Measurements from ENCODE around the gene YIPF4. TPM values are rescaled to one million over a fixed set of nuclear protein-coding genes. Genes with fewer than 3 reads are reported as not detected.
"Not testable (repeated sequence)": the region's sequence is repeated elsewhere in the genome, so short reads cannot be mapped to it uniquely, and the experiment has no call there.

YIPF4 gene
- total RNA-seq, 2 experiments from 2014 or later = 26.5 to 29.2 TPM

DNA sequence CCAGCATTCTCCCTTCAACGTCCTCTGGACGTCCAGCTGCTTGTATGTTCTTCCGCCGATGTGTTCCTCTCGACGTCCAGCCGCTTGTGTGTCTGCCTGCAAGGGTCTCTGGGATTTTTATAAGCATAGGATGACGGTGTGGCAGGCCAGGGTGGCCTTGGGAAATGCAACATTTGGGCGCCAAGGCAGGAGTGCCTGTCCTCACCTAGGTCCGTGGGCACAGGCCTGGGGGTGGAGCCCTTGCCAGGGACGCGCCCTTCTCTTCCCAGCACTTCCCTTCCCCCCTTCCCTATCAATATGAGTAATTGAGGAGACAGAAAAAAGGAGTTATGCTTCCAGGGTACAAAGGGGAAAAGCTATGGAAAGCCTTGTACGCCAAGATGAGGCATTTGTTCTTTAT lies 19.5 kb upstream of the YIPF4 start:
- ChIA-PET CTCF (no interaction called here), POLR2A (no interaction called here)
- peaks cover 1% of the 10 kb centered on the region for H3K27me3 Mint-ChIP-seq (ENCODE audit: low read depth)
- ATAC-seq (no peak), DNase-seq (no peak)
- no peaks in the 10 kb centered on the region for H3K36me3 Mint-ChIP-seq (ENCODE audit: low read depth)
- no peak overlapping the region for H3K27ac Mint-ChIP-seq
- no peaks in the 10 kb centered on the region for H3K4me1 Mint-ChIP-seq (ENCODE audit: low read depth)
- H3K9me3 Mint-ChIP-seq (ENCODE audit: insufficient read depth) = no peaks in the 10 kb centered on the region
- no peak overlapping the region for H3K4me3 Mint-ChIP-seq

DNA sequence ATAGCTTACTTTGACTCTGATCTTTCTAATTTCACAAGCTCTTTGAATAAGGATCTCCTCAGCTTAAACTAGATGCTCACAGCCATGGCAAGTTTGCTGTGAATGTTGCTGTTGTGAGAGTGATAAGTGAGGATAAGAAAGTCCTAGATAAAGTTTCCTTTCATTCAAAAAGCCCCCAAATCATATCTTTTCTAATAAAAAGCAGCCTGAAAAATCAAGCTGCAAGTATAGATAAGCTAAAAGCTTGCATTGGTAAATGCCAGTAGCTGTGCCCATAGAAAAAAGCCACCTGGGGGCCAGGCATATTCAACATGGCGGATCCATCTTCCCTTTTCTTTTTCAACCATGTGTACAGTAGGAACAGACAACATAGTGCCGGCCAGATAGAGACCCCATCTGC lies 17.3 kb upstream of the YIPF4 start:
- DNase-seq (no peak), ATAC-seq (no peak)
- H3K4me3 Mint-ChIP-seq = no peak overlapping the region
- H3K27ac Mint-ChIP-seq = no peak overlapping the region
- CTCF ChIA-PET = no interaction called here
- no peaks in the 10 kb centered on the region for H3K9me3 Mint-ChIP-seq (ENCODE audit: insufficient read depth)
- POLR2A ChIA-PET = no interaction called here
- no peaks in the 10 kb centered on the region for H3K36me3 Mint-ChIP-seq (ENCODE audit: low read depth)
- peaks cover 1% of the 10 kb centered on the region for H3K27me3 Mint-ChIP-seq (ENCODE audit: low read depth)
- peaks cover 1% of the 10 kb centered on the region for H3K4me1 Mint-ChIP-seq (ENCODE audit: low read depth)

DNA sequence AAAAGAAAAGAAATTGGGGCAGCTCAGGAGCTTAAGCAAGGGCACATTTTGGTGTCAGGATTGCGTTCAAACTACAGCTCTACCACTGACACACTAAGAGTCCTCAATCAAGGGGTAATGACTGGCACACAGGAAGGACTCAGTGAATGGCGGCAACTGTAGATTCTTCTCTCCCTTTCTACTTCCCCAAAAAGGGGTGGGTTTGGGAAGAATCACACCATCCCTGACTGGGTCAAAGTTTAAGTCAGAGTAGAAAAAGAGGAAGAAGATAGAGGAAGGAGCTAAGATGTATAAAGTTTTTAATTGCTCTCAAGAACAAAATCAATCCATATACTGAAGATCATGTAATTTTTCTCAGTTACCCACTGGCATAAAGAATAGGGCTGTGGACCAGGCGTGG lies 15.6 kb upstream of the YIPF4 start:
- no peak for DNase-seq
- Mint-ChIP-seq H3K27ac (no peak overlapping the region), H3K4me3 (no peak overlapping the region), H3K9me3 (ENCODE audit: insufficient read depth) (no peaks in the 10 kb centered on the region), H3K36me3 (ENCODE audit: low read depth) (no peaks in the 10 kb centered on the region), H3K27me3 (ENCODE audit: low read depth) (peaks cover 1% of the 10 kb centered on the region), H3K4me1 (ENCODE audit: low read depth) (peaks cover 1% of the 10 kb centered on the region)
- POLR2A ChIA-PET = no interaction called here
- ATAC-seq = no peak
- CTCF ChIA-PET = no interaction called here

DNA sequence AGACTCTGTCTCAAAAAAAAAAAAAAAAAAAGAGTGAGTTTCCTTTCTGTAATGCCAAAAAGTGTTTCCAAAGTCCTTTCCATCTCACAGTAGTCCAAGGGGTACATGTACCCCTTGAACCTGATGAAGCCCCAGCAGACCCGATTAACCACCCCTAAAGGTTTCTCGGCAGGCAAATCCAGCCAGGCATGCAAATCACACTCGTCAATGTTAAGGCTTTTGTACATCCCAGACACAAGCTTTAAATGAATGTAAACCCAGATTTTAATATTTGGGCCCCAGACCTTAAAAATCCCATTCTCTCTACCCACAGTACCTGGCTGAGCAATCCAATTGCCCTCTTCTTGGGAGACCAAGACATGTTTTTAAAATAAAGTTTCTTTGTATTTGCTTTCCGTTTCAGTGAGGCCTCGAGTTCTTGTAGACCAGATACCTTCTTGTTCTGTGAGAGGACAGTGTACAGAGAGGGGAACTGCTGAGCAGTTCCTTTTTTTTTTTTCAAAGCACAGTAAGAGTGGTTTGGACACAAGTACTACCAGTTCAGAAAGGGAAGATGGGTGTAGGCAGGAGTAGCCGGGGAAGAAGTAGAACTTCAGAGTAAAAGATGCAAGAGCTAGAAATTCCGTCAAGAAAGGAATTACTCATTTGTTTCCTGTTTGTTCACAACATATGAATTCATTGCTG lies 13.1 kb upstream of the YIPF4 start, which contains the start of gene NLRC4:
Gene NLRC4 (minus strand): TSS at position 465 of the 684 bp plus-strand sequence. CDS start 8,111 bp downstream, outside the sequence.
- Mint-ChIP-seq H3K27ac (no peak within 1 kb of the TSS), H3K4me3 (no peak within 1 kb of the TSS), H3K9me3 (ENCODE audit: insufficient read depth) (no peaks in the 10 kb centered on the region), H3K4me1 (ENCODE audit: low read depth) (peaks cover 1% of the 10 kb centered on the region), H3K36me3 (ENCODE audit: low read depth) (no peaks in the 10 kb centered on the region), H3K27me3 (ENCODE audit: low read depth) (peaks cover 1% of the 10 kb centered on the region)
- ChIA-PET CTCF (no interaction called here), POLR2A (interaction anchor here (0.7 kb wide), 1 partner anchor 54 kb away, joined by 3 read pairs; no protein-coding TSS in a partner anchor)
- DNase-seq = no peak
- no peak for ATAC-seq

DNA sequence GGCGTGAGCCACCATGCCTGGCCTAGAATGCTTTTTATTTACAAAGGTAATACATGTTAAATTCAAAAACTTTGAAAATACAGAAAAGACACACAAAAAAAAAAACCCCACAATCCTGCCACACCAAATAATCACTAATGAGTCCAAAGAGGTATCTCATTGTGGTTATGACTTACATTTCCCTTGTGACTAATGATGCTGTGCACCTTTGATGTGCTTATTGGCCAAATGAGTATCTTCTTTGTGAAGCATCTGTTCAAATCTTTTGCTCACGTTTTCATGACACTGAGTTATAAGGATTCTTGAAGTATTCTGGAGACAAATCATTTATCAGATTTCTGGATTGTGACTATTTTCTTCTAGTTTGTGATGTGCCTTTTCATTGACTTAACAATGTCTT lies 6.6 kb upstream of the YIPF4 start:
- no peak overlapping the region for H3K27ac Mint-ChIP-seq

DNA sequence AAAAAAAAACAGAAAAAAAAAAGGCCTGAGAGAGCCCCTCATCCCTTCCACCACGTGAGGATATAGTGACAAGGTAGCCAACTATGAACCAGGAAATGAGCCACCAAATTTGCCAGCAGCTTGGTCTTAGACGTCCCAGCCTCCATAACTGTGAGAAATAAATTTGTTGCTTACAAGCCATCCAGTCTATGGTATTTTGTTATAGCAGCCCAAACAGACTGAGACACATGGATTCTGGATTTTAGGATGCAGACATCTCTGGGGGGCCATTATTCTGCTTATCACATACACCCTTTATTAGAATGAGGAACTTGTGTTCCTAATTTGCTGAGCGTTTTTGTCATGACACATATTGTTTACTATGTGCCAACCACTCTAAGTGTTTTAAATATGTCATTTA lies 5.4 kb upstream of the YIPF4 start:
- Mint-ChIP-seq H3K4me1 (ENCODE audit: low read depth) (peaks cover 4% of the 10 kb centered on the region), H3K4me3 (no peak overlapping the region), H3K36me3 (ENCODE audit: low read depth) (no peaks in the 10 kb centered on the region), H3K27me3 (ENCODE audit: low read depth) (peaks cover 2% of the 10 kb centered on the region), H3K9me3 (ENCODE audit: insufficient read depth) (no peaks in the 10 kb centered on the region), H3K27ac (no peak overlapping the region)
- ChIA-PET POLR2A (no interaction called here), CTCF (no interaction called here)
- ATAC-seq (no peak), DNase-seq (no peak)

More for the DNA sequence above, 6.6 kb upstream of the YIPF4 start:
- DNase-seq = no peak
- Mint-ChIP-seq H3K27me3 (ENCODE audit: low read depth) (peaks cover 2% of the 10 kb centered on the region), H3K4me3 (no peak overlapping the region), H3K4me1 (ENCODE audit: low read depth) (no peaks in the 10 kb centered on the region), H3K9me3 (ENCODE audit: insufficient read depth) (no peaks in the 10 kb centered on the region), H3K36me3 (ENCODE audit: low read depth) (no peaks in the 10 kb centered on the region)
- no peak for ATAC-seq
- CTCF ChIA-PET = no interaction called here
- POLR2A ChIA-PET = no interaction called here

DNA sequence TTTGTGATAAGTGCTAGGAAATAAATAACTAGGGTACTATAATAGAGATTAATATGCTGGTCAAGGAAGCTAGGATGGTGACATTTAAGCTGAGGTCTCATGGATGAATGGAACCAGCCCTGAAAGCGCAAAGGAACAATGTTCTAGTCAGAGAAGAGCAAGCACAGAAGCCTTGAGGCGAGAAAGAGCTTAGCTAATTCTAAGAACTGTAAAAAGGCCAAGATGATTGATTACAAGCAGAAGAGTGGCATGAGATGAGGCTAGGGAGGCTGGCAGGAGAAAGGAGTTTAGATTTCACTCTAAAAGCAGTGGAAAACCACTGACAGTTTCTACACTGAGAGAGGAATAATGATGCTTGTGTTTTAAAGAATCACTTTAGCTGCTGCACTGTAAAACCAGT lies 3.4 kb upstream of the YIPF4 start:
- H3K27me3 Mint-ChIP-seq (ENCODE audit: low read depth) = peaks cover 2% of the 10 kb centered on the region
- no peaks in the 10 kb centered on the region for H3K36me3 Mint-ChIP-seq (ENCODE audit: low read depth)
- POLR2A ChIA-PET = interaction anchor here (1.0 kb wide), 1 partner anchor 82 kb away, joined by 3 read pairs; no protein-coding TSS in a partner anchor
- DNase-seq (no peak), ATAC-seq (no peak)
- no peak overlapping the region for H3K4me3 Mint-ChIP-seq
- CTCF ChIA-PET = no interaction called here
- no peaks in the 10 kb centered on the region for H3K9me3 Mint-ChIP-seq (ENCODE audit: insufficient read depth)
- peaks cover 14% of the 10 kb centered on the region for H3K4me1 Mint-ChIP-seq (ENCODE audit: low read depth)
- H3K27ac Mint-ChIP-seq = no peak overlapping the region

DNA sequence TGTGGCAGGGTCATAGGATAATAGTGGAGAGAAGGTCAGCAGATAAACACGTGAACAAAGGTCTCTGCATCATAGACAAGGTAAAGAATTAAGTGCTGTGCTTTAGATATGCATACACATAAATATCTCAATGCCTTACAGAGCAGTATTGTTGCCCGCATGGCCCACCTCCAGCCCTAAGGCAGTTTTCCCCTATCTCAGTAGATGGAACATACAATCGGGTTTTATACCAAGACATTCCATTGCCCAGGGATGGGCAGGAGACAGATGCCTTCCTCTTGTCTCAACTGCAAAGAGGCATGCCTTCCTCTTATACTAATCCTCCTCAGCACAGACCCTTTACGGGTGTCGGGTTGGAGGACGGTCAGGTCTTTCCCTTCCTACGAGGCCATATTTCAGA lies 1.9 kb upstream of the YIPF4 start:
- CTCF ChIA-PET; H3K27me3 Mint-ChIP-seq (ENCODE audit: low read depth); ATAC-seq; DNase-seq; H3K27ac Mint-ChIP-seq; H3K9me3 Mint-ChIP-seq (ENCODE audit: insufficient read depth); H3K36me3 Mint-ChIP-seq (ENCODE audit: low read depth); H3K4me3 Mint-ChIP-seq; POLR2A ChIA-PET: not testable (repeated sequence)
- peaks cover 17% of the 10 kb centered on the region for H3K4me1 Mint-ChIP-seq (ENCODE audit: low read depth)

DNA sequence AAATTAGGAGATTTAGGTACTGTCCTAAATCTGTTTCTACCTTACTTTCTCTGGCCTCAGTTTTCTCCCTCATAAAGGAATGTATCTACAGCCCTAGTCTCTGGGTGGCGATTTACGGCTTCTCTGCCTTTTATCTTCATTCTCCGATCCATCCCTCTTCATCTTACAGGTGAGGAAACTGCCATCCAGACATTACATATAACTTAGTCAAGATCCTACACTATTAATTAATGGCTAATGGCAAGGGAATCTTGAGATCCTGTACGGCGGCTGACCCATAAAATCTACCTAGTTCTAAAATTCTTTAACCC lies 386 bp upstream of the YIPF4 start:
- ChIA-PET POLR2A (interaction anchor here (0.7 to 0.9 kb wide), 2 partner anchors 105 to 112 kb away, joined by 3 read pairs; partner anchors contain the start of gene SLC30A6), CTCF (interaction anchor here (0.6 kb wide), 1 partner anchor 8 kb away, joined by 3 read pairs; no protein-coding TSS in a partner anchor)
- Mint-ChIP-seq H3K36me3 (ENCODE audit: low read depth) (peaks cover 10% of the 10 kb centered on the region), H3K4me1 (ENCODE audit: low read depth) (peaks cover 18% of the 10 kb centered on the region), H3K27me3 (ENCODE audit: low read depth) (peaks cover 2% of the 10 kb centered on the region), H3K27ac (peak overlapping the region; percentile 86), H3K9me3 (ENCODE audit: insufficient read depth) (no peaks in the 10 kb centered on the region), H3K4me3 (peak overlapping the region; percentile 87)
- DNase-seq (no peak), ATAC-seq (no peak)

DNA sequence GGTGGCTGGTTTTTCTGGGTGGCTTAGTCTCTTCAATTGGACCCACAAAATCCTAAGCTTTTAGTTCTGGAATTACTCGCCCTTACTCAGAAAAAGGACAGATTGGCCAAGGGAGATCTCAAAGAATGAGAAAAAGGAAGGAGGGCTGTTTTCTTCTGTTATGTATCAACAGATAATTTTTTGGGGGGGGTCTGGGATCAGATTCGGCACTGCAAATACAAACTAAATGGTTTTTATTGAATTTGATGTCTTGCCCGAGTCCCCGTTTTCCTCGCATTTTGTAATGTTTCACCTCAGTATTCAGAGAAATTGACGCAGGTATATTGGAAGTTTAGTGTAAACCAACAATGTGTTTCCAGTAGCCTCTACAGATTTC lies 762 bp downstream of the YIPF4 start:
- H3K27me3 Mint-ChIP-seq (ENCODE audit: low read depth) = peaks cover 2% of the 10 kb centered on the region
- H3K36me3 Mint-ChIP-seq (ENCODE audit: low read depth) = peaks cover 17% of the 10 kb centered on the region
- no peak for DNase-seq
- H3K4me1 Mint-ChIP-seq (ENCODE audit: low read depth) = peaks cover 18% of the 10 kb centered on the region
- H3K4me3 Mint-ChIP-seq = peak overlapping the region; percentile 87
- H3K9me3 Mint-ChIP-seq (ENCODE audit: insufficient read depth) = no peaks in the 10 kb centered on the region
- POLR2A ChIA-PET = interaction anchor here (0.6 to 1.3 kb wide), 8 partner anchors 13 to 215 kb away, joined by 3 to 5 read pairs (median 3); partner anchors contain the start of genes SLC30A6 and SPAST
- no peak for ATAC-seq
- CTCF ChIA-PET = no interaction called here
- peak overlapping the region; percentile 92 for H3K27ac Mint-ChIP-seq

DNA sequence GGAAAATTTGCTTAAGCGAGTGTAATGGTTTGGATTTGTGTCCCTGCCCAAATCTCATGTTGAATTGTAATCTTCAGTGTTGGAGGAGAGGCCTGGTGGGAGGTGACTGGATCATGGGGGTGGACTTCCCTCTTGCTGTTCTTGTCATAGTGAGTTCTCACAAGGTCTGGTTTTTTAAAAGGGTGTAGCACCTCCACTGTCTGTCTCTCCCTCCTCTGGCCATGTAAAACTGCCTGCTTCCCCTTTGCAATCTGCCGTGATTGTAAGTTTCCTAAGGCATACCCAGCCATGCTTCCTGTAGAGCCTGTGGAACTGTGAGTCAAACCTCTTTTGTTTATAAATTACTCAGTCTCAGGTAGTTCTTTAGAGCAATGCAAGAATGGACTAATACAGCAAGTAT lies 6.6 kb downstream of the YIPF4 start:
- ChIA-PET CTCF (no interaction called here), POLR2A (no interaction called here)
- peaks cover 13% of the 10 kb centered on the region for H3K4me1 Mint-ChIP-seq (ENCODE audit: low read depth)
- H3K36me3 Mint-ChIP-seq (ENCODE audit: low read depth) = peaks cover 36% of the 10 kb centered on the region
- H3K4me3 Mint-ChIP-seq = no peak overlapping the region
- no peaks in the 10 kb centered on the region for H3K9me3 Mint-ChIP-seq (ENCODE audit: insufficient read depth)
- H3K27me3 Mint-ChIP-seq (ENCODE audit: low read depth) = no peaks in the 10 kb centered on the region
- ATAC-seq (no peak), DNase-seq (no peak)
- H3K27ac Mint-ChIP-seq = no peak overlapping the region

DNA sequence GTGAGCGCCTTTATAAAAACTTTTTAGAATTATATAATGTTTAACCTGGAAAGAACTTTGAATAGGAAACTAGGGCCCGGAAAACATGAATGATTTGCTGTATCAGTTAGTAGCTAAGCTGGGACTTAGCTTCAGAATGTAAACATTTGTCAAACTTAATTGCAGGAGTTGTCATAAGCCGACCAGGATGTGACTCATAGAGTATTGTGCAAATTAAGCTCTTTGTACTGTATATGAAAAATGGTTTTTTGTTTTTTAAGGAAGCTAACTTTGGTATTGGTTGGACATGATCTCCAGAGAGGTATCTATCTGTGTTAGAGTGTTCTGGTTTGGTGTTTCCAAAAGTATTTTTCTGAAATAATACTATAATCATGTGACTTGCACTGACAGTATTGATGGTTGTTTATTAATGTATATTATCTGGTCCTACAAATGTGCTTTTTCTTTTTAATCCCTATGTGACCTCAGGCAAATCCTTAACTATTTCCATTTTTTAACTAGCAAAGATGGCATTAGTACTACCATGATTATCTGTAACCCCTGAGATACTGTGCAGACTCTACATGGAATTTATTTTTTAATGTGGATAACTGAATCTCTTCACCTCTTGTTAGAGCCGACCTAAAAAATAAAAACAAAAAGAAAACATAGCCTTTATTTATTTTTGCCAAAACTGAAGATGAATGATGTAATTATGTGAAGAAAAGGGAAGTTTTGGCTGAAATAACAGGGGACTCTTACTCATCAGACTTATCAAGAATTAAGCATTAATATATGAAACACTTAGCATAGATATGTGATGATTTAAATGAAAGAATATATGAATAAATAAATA lies 11.7 kb downstream of the YIPF4 start:
- CTCF ChIA-PET = interaction anchor here (0.6 kb wide), 1 partner anchor 91 kb away, joined by 3 read pairs; no protein-coding TSS in a partner anchor
- POLR2A ChIA-PET = no interaction called here
- H3K4me1 Mint-ChIP-seq (ENCODE audit: low read depth) = peaks cover 11% of the 10 kb centered on the region

More for the DNA sequence above, 11.7 kb downstream of the YIPF4 start:
- Mint-ChIP-seq H3K9me3 (ENCODE audit: insufficient read depth) (no peaks in the 10 kb centered on the region), H3K4me3 (no peak overlapping the region), H3K27me3 (ENCODE audit: low read depth) (no peaks in the 10 kb centered on the region), H3K36me3 (ENCODE audit: low read depth) (peaks cover 30% of the 10 kb centered on the region), H3K27ac (no peak overlapping the region)
- DNase-seq = no peak
- no peak for ATAC-seq

Measured in activated CD8-positive, alpha-beta T cell treated with anti-CD3 and anti-CD28 coated beads, Interleukin-2, amount 10 ng/mL, durations not matched to agents 7 days and 5 days (primary cell).